Epithelial cell of proximal tubule (primary cell): Measurements from ENCODE around the gene MPZL2. TPM values are rescaled to one million over a fixed set of nuclear protein-coding genes. Genes with fewer than 3 reads are reported as not detected.

Source experiments
- DNase-seq: peaks from one replicate; pipeline ENCODE4 v3.0.0-alpha.2; 2011; ENCODE audit warnings: low read depth
- H3K4me3 ChIP-seq: 2 replicates; pipeline ENCODE4 v1.5.1; 2011; ENCODE audit warnings: low read depth, mild to moderate bottlenecking, low read length
- CTCF ChIP-seq: conservative IDR thresholded peaks from 2 replicates; pipeline ENCODE4 v1.5.1; 2012; ENCODE audit warnings: low read depth, mild to moderate bottlenecking, low read length
- total RNA-seq: library from RNA; depleted of rRNA; stranded (reverse); fragments of >200 nt; gene quantifications from 2 replicates; pipeline ENCODE4 v1.2.3, GENCODE V29; 2015

MPZL2 gene
- total RNA-seq, 1 donor from 2014 or later = 19.9 TPM

GRCh38 chr11:118212781-118213191 is 51.3 kb downstream of the MPZL2 start:
- TF ChIP-seq CTCF = no peak
- no peak overlapping the region for H3K4me3 ChIP-seq
- DNase-seq = no peak

GRCh38 chr11:118212131-118212725 is 51.9 kb downstream of the MPZL2 start:
- no peak for TF ChIP-seq CTCF
- no peak for DNase-seq
- no peak overlapping the region for H3K4me3 ChIP-seq

- no peak for DNase-seq
- TF ChIP-seq CTCF = no peak
- H3K4me3 ChIP-seq = no peak overlapping the region
Measured at GRCh38 chr11:118211006-118211405, 53.1 kb downstream of the MPZL2 start.

- TF ChIP-seq CTCF = no peak
- DNase-seq = no peak
Measured at GRCh38 chr11:118210323-118210722, 53.8 kb downstream of the MPZL2 start.

GRCh38 chr11:118209033-118209432 is 55.1 kb downstream of the MPZL2 start:
- no peak for TF ChIP-seq CTCF

More at GRCh38 chr11:118210323-118210722, 53.8 kb downstream of the MPZL2 start:
- no peak overlapping the region for H3K4me3 ChIP-seq

GRCh38 chr11:118207079-118207478 is 57.0 kb downstream of the MPZL2 start:
- TF ChIP-seq CTCF = no peak
- DNase-seq = no peak
- no peak overlapping the region for H3K4me3 ChIP-seq

More at GRCh38 chr11:118209033-118209432, 55.1 kb downstream of the MPZL2 start:
- DNase-seq = no peak
- H3K4me3 ChIP-seq = no peak overlapping the region

GRCh38 chr11:118206391-118207031 is 57.6 kb downstream of the MPZL2 start:
- TF ChIP-seq CTCF = no peak
- no peak overlapping the region for H3K4me3 ChIP-seq
- no peak for DNase-seq
